Measurements from ENCODE around the gene KRT5.

DNA sequence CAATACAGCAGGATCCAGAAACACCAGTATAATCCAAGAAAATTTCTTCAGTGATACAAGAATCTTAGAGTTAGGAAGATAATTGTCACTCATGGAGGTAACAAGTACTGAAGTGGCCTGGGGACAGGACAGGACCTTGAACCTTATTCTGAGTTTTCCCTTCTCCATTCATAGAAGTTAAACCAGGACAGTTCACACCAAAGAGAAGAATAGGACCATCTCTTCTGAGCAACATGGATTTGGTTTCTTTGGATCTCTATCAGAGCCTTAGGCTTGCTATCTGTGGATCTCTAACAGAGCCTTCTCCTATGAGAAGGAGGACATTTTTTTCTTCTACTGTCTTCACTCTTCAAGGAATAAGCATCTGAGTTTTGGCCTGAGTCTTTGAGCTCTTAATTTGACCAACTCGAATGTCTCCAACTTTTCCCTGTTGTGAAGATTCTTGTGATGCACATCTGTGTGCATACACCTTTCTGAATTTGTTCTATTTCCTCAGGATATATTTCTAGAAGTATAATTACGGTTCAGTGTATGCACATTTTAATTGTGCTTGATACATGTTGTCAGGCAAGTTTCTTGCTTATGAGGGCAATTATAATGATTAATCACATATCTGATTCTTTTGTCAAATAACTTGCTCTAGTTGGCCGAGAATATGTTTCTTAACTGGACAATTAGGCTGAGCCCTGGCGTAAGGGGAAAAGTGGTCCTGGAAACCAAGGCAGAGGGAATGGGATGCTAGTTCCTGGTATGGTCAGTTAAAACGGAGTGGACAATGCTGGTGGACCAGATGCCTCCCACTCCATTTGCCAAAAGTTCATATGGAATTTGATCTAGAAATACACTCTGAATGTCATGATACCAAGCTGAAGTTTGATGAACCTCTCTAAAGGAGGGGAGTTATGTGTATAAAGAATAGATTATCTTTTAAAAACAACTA is 33.8 kb downstream of the KRT5 start:
- TF ChIP-seq EP300 (IDR thresholded peaks at IDR 0.05), result no peak
- TF ChIP-seq CTCF (IDR thresholded peaks at IDR 0.05), result no peak
- no peak for TF ChIP-seq POLR2A (IDR thresholded peaks at IDR 0.05)

Data from upper lobe of left lung (tissue), 4 donors.